Heart left ventricle (tissue), 13 donors: ENCODE measurements around the gene PRKAG2.

Source experiments
- CTCF ChIP-seq, 12 donors: fragments of 200-600 bp; sonication (generic) in 4 of 12; IDR thresholded peaks; one replicate each; pipeline versions ENCODE4 v1.5.0 to v1.8.0; 2018 to 2022; ENCODE audit warnings: antibody characterized with exemption in 12 of 12, mild to moderate bottlenecking in 5 of 12
- POLR2A ChIP-seq, 2 donors: fragments of 450-650 bp; IDR thresholded peaks; one replicate each; pipeline ENCODE4 v1.6.1; 2017; ENCODE audit warnings: antibody characterized with exemption in 2 of 2, mild to moderate bottlenecking in 2 of 2, moderate library complexity in 2 of 2
- donor health status: ischemic (EF 13 %, LVEDD 7.1; RV severe dilation, severe dysfunction).
- donor health status: DM: no; HTN: yes; CAD: no.
- donor health status: DM: no; HTN: no; CAD: no.
- donor health status: ischemic (EF 25% LVEDD 6.9; RV normal size, moderate dysfunction).
- donor health status: ischemic (EF 25% LVEDD 5.7; RV mildly dilated, moderate dysfunction).
- donor health status: ischemic (EF 35%, LVEDD 5.7; RV mildly dilated, moderate dysfunction).
- donor health status: nonischemic (EF 11% LVEDD 7.7; RV severe dilation, severe dysfunction).
- donor health status: DM: yes; HTN: yes; CAD: no.
- donor health status: PGD.
- donor health status: ischemic (EF 29% LVEDD 5.4; RV normal size, mild dysfunction).
- donor health status: nonischemic (EF 23%, LVEDD 6.1; RV moderate dilation, normal function).

GRCh38 chr7:151786936-151787335 is 90.0 kb downstream of the PRKAG2 start:
- TF ChIP-seq CTCF (IDR thresholded peaks at IDR 0.05) = no peak
- no peak for TF ChIP-seq POLR2A (IDR thresholded peaks at IDR 0.05)
